A549 (cell line): ENCODE results near the gene KLHL29. TPM values are rescaled to one million over a fixed set of nuclear protein-coding genes. Genes with fewer than 3 reads are reported as not detected.

Experiments
- ATAC-seq, 2 experiments: fragments of 200-7000 bp in 1 of 2; fragments of >200 bp in 1 of 2; cut with Nextera tagmentation in 1 of 2; cut with Tn5 transposase in 1 of 2; 3 replicates each; pipeline versions ENCODE4 v1.8.0 to v1.9.1; 2018 to 2020; ENCODE audit warnings: mild to moderate bottlenecking in 1 of 2, moderate library complexity in 1 of 2
- CTCF ChIA-PET: fragments of 300-600 bp; sonication (Branson Sonifier 250); formaldehyde crosslinking; extraction: SDS; loops from one replicate; lab custom pipeline; 2021; ENCODE audit warnings: antibody characterized with exemption, inconsistent platforms; lab: Yijun Ruan, JAX
- POLR2A ChIA-PET: fragments of 350-600 bp; formaldehyde crosslinking; extraction: SDS; loops from one replicate; lab custom pipeline; 2021; ENCODE audit warnings: antibody characterized with exemption, inconsistent platforms; lab: Yijun Ruan, JAX
- DNase-seq, 2 experiments: peaks; one replicate each; pipeline versions ENCODE4 v3.0.0 to v3.0.0-alpha.2; 2011 to 2016; ENCODE audit warnings: low read depth in 1 of 2, low spot score in 1 of 2
- FAIRE-seq: peaks from 2 replicates; lab custom pipeline; 2011; peaks lifted over from hg19 to GRCh38; lab: Jason Lieb, UNC
- H3K27ac ChIP-seq, 2 experiments: fragments of >200 bp; sonication (Bioruptor Twin); formaldehyde crosslinking; 3 replicates each; pipeline ENCODE4 v1.5.1; 2016 to 2017
- H3K4me1 ChIP-seq: fragments of >200 bp; sonication (Bioruptor Twin); formaldehyde crosslinking; 3 replicates; pipeline ENCODE4 v1.6.1; 2016
- H3K4me2 ChIP-seq: fragments of >200 bp; sonication (Bioruptor Twin); formaldehyde crosslinking; 3 replicates; pipeline ENCODE4 v1.6.1; 2016
- H3K4me3 ChIP-seq: fragments of >200 bp; sonication (Bioruptor Twin); formaldehyde crosslinking; 3 replicates; pipeline ENCODE4 v1.5.1; 2016
- H3K9me3 ChIP-seq: fragments of >200 bp; sonication (Bioruptor Twin); formaldehyde crosslinking; 3 replicates; pipeline ENCODE4 v1.6.1; 2016
- CBX2 ChIP-seq: fragments of 200-600 bp; sonication (generic); IDR thresholded peaks from 2 replicates; pipeline ENCODE4 v1.6.1; 2016; ENCODE audit warnings: low read depth, mild to moderate bottlenecking, borderline replicate concordance
- EHMT2 ChIP-seq: fragments of 200-600 bp; sonication (generic); IDR thresholded peaks from 2 replicates; pipeline ENCODE4 v1.6.1; 2016; ENCODE audit warnings: antibody characterized with exemption, low read depth, mild to moderate bottlenecking, moderate library complexity
- FOXS1 ChIP-seq: fragments of 250-450 bp; sonication (Bioruptor Pico); IDR thresholded peaks from 2 replicates; pipeline ENCODE4 v1.5.0; 2020; ENCODE audit warnings: mild to moderate bottlenecking, moderate library complexity
- HES2 ChIP-seq: fragments of >200 bp; sonication (Bioruptor Twin); formaldehyde crosslinking; IDR thresholded peaks from 2 replicates; pipeline ENCODE4 v1.6.1; 2016
- JUN ChIP-seq, 2 experiments: fragments of >200 bp; sonication (Bioruptor Twin); formaldehyde crosslinking; IDR thresholded peaks; 2 replicates in 1 of 2; 3 replicates in 1 of 2; pipeline ENCODE4 v1.6.1; 2016 to 2017
- MAFK ChIP-seq: fragments of 450-650 bp; IDR thresholded peaks from 2 replicates; pipeline ENCODE4 v1.6.1; 2014; ENCODE audit not compliant: partially characterized antibody
- MAZ ChIP-seq: fragments of 150-350 bp; IDR thresholded peaks from 2 replicates; pipeline ENCODE4 v1.6.1; 2014; ENCODE audit warnings: antibody characterized with exemption, low read depth, low read length, borderline replicate concordance
- PHF8 ChIP-seq: fragments of 200-600 bp; sonication (generic); IDR thresholded peaks from 2 replicates; pipeline ENCODE4 v1.6.1; 2016; ENCODE audit warnings: low read depth, mild to moderate bottlenecking, antibody characterized with exemption, moderate library complexity, borderline replicate concordance
- POLR2AphosphoS2 ChIP-seq: conservative IDR thresholded peaks from 2 replicates; pipeline ENCODE4 v1.6.1; 2012; ENCODE audit warnings: low read length, improper control_type of control experiment, inconsistent platforms
- RARB ChIP-seq: fragments of 250-450 bp; sonication (Bioruptor Pico); IDR thresholded peaks from 2 replicates; pipeline ENCODE4 v1.8.0; 2021; ENCODE audit warnings: mild to moderate bottlenecking, moderate library complexity
- RFX5 ChIP-seq: fragments of 450-650 bp; IDR thresholded peaks from 2 replicates; pipeline ENCODE4 v1.7.1; 2014; ENCODE audit warnings: antibody characterized with exemption, mild to moderate bottlenecking, moderate library complexity
- TFCP2L1 ChIP-seq: fragments of 250-450 bp; sonication (Bioruptor Pico); IDR thresholded peaks from 2 replicates; pipeline ENCODE4 v1.5.0; 2021; ENCODE audit warnings: mild to moderate bottlenecking
- TP53 ChIP-seq: fragments of 250-450 bp; sonication (Bioruptor Pico); IDR thresholded peaks from 2 replicates; pipeline ENCODE4 v1.5.0; 2021; ENCODE audit warnings: mild to moderate bottlenecking, moderate library complexity
- ZC3H11A ChIP-seq: fragments of 450-650 bp; IDR thresholded peaks from 2 replicates; pipeline ENCODE4 v1.6.1; 2014; ENCODE audit warnings: antibody characterized with exemption, mild to moderate bottlenecking
- WGBS: methylation state at CpG from one replicate; pipeline ENCODE4 v1.1.6; 2017; ENCODE audit errors: missing lambda C conversion rate; 5-methylcytosine and 5-hydroxymethylcytosine counted together
- polyA plus RNA-seq, 4 experiments: library from polyadenylated mRNA; depleted of rRNA in 3 of 4; stranded (reverse); fragments of >200 nt; fragmentation: RNase III in 1 of 4; extraction: RNeasy Plus Mini Kit Qiagen cat#74134 plus additional on column Dnase treatment in 1 of 4; gene quantifications; 2 replicates in 3 of 4; 3 replicates in 1 of 4; pipeline ENCODE4 v1.2.3, GENCODE V29; 2011 to 2017
- TF ChIP-seq, protein P1 (sequence below): fragments of 150-350 bp; IDR thresholded peaks from 2 replicates; pipeline ENCODE4 v1.6.1; 2014; ENCODE audit warnings: low read depth, mild to moderate bottlenecking, low read length
- TF ChIP-seq, protein P2 (sequence below): IDR thresholded peaks from 2 replicates; pipeline ENCODE4 v1.6.1; 2012; ENCODE audit warnings: low read depth, borderline replicate concordance
- TF ChIP-seq, protein P3 (sequence below): fragments of 450-650 bp; IDR thresholded peaks from 2 replicates; pipeline ENCODE4 v1.6.1; 2014; ENCODE audit warnings: antibody characterized with exemption
- TF ChIP-seq, protein P4 (sequence below): fragments of 200-600 bp; sonication (generic); IDR thresholded peaks from 2 replicates; pipeline ENCODE4 v1.6.1; 2016; ENCODE audit warnings: antibody characterized with exemption, mild to moderate bottlenecking, moderate library complexity

Gene KLHL29
- polyA plus RNA-seq, 2 of the 4 experiments (the other 2 are of a cell fraction): 1.3 to 2.5 TPM

- DNase-seq (no peak), FAIRE-seq (no peak), ATAC-seq (no peak)
- TF ChIP-seq TP53 (no peak), FOXS1 (CRISPR knock-in tag) (no peak), HES2 (no peak), CBX2 (no peak), RFX5 (no peak), MAFK (no peak), JUN (IDR thresholded peaks at IDR 0.05) (no peak), PHF8 (no peak)
- TF ChIP-seq, protein P1, sequence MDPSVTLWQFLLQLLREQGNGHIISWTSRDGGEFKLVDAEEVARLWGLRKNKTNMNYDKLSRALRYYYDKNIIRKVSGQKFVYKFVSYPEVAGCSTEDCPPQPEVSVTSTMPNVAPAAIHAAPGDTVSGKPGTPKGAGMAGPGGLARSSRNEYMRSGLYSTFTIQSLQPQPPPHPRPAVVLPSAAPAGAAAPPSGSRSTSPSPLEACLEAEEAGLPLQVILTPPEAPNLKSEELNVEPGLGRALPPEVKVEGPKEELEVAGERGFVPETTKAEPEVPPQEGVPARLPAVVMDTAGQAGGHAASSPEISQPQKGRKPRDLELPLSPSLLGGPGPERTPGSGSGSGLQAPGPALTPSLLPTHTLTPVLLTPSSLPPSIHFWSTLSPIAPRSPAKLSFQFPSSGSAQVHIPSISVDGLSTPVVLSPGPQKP: no peak
- TF ChIP-seq, protein P2, sequence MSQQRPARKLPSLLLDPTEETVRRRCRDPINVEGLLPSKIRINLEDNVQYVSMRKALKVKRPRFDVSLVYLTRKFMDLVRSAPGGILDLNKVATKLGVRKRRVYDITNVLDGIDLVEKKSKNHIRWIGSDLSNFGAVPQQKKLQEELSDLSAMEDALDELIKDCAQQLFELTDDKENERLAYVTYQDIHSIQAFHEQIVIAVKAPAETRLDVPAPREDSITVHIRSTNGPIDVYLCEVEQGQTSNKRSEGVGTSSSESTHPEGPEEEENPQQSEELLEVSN: no peak
- no peak overlapping the region for H3K27ac ChIP-seq
- WGBS: 70% methylated on average over 7 of the region's 7 CpGs
- 0 out of 3 replicates have a peak, but pooled peaks cover 4% of the 10 kb centered on the region for H3K4me1 ChIP-seq
- no peak overlapping the region for H3K4me2 ChIP-seq
- ChIA-PET POLR2A (no interaction called here), CTCF (interaction anchor here (0.6 kb wide), 1 partner anchor 10 kb away, joined by 3 read pairs; no protein-coding TSS in a partner anchor)
- no peaks in the 10 kb centered on the region for H3K9me3 ChIP-seq
- H3K4me3 ChIP-seq: no peak overlapping the region
Measured at GRCh38 chr2:23653326-23653725, 268.3 kb downstream of the KLHL29 start.

DNA sequence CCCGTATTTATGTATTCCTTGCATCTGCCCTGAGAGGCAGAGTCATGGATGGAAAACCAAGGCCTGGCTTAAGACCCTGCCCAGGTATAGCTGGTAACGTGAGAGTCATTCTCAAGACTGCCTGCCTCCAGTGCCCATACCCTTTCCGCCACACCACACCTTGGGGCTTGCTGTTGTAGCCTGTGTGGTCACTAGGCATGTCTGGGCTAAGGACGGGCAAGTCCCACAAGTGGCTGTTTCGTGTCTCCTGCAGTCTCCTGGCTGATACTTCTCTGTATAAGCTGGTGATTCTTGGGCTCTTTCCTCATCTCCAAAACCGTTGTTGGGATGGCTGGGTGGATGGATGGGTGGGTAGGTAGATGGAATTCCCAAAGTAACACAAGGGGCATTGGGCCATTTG lies 269.8 kb downstream of the KLHL29 start:
- FAIRE-seq (no peak), DNase-seq (no peak), ATAC-seq (no peak)
- ChIA-PET POLR2A (no interaction called here), CTCF (no interaction called here)
- no peaks in the 10 kb centered on the region for H3K9me3 ChIP-seq
- 0 out of 3 replicates have a peak, but pooled peaks cover 4% of the 10 kb centered on the region for H3K4me1 ChIP-seq
- 76% methylated on average over 5 of the region's 6 CpGs for WGBS
- no peak overlapping the region for H3K4me3 ChIP-seq
- no peak overlapping the region for H3K4me2 ChIP-seq
- no peak overlapping the region for H3K27ac ChIP-seq
- TF ChIP-seq ZC3H11A: no peak
- no peak for TF ChIP-seq EHMT2
- TF ChIP-seq, protein P3, sequence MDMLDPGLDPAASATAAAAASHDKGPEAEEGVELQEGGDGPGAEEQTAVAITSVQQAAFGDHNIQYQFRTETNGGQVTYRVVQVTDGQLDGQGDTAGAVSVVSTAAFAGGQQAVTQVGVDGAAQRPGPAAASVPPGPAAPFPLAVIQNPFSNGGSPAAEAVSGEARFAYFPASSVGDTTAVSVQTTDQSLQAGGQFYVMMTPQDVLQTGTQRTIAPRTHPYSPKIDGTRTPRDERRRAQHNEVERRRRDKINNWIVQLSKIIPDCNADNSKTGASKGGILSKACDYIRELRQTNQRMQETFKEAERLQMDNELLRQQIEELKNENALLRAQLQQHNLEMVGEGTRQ: no peak
- TF ChIP-seq TFCP2L1 (CRISPR knock-in tag): no peak

GRCh38 chr2:23655934-23656596 lies 271.1 kb downstream of the KLHL29 start:
- FAIRE-seq: no peak
- WGBS: 78% methylated on average over 19 of the region's 19 CpGs
- no peak for DNase-seq
- POLR2A ChIA-PET: no interaction called here
- no peak overlapping the region for H3K27ac ChIP-seq
- no peak overlapping the region for H3K4me2 ChIP-seq
- H3K4me1 ChIP-seq: 0 out of 3 replicates have a peak, but pooled peaks cover under 1% of the 10 kb centered on the region
- TF ChIP-seq, protein P4, sequence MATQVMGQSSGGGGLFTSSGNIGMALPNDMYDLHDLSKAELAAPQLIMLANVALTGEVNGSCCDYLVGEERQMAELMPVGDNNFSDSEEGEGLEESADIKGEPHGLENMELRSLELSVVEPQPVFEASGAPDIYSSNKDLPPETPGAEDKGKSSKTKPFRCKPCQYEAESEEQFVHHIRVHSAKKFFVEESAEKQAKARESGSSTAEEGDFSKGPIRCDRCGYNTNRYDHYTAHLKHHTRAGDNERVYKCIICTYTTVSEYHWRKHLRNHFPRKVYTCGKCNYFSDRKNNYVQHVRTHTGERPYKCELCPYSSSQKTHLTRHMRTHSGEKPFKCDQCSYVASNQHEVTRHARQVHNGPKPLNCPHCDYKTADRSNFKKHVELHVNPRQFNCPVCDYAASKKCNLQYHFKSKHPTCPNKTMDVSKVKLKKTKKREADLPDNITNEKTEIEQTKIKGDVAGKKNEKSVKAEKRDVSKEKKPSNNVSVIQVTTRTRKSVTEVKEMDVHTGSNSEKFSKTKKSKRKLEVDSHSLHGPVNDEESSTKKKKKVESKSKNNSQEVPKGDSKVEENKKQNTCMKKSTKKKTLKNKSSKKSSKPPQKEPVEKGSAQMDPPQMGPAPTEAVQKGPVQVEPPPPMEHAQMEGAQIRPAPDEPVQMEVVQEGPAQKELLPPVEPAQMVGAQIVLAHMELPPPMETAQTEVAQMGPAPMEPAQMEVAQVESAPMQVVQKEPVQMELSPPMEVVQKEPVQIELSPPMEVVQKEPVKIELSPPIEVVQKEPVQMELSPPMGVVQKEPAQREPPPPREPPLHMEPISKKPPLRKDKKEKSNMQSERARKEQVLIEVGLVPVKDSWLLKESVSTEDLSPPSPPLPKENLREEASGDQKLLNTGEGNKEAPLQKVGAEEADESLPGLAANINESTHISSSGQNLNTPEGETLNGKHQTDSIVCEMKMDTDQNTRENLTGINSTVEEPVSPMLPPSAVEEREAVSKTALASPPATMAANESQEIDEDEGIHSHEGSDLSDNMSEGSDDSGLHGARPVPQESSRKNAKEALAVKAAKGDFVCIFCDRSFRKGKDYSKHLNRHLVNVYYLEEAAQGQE: no peak
- TF ChIP-seq RARB (CRISPR knock-in tag) (no peak), MAZ (no peak), POLR2AphosphoS2 (no peak), MAFK (no peak)
- CTCF ChIA-PET: interaction anchor here (0.8 to 2.7 kb wide), 2 partner anchors 9 to 16 kb away, joined by 3 to 8 read pairs; no protein-coding TSS in a partner anchor
- no peaks in the 10 kb centered on the region for H3K9me3 ChIP-seq
- ATAC-seq: peak in 1 of 2 experiments; percentile 10; a peak in 2 of 6 replicates
- no peak overlapping the region for H3K4me3 ChIP-seq
